Activated naive CD4-positive, alpha-beta T cell treated with anti-CD3 and anti-CD28 coated beads, Interleukin-2, amount 10 ng/mL, durations not matched to agents 7 days and 5 days (primary cell): Measurements from ENCODE around the gene XPNPEP2.

Experiments used
- CTCF ChIA-PET: fragments of 350-600 bp; sonication (Branson Sonifier 250); formaldehyde crosslinking; loops from one replicate; lab custom pipeline; 2021; ENCODE audit warnings: antibody characterized with exemption; lab: Charles Lee
- DNase-seq: peaks from one replicate; pipeline ENCODE4 v3.0.0-alpha.2; 2020
- H3K27ac Mint-ChIP-seq: one replicate; pipeline ENCODE4 v1.8.0; 2021; ENCODE audit warnings: mild to moderate bottlenecking, moderate library complexity, mixed read lengths
- H3K27me3 Mint-ChIP-seq: one replicate; pipeline ENCODE4 v1.8.0; 2021; ENCODE audit warnings: mild to moderate bottlenecking, mixed read lengths
- H3K36me3 Mint-ChIP-seq: one replicate; pipeline ENCODE4 v1.8.0; 2021; ENCODE audit warnings: mixed read lengths
- H3K4me1 Mint-ChIP-seq: one replicate; pipeline ENCODE4 v1.8.0; 2021; ENCODE audit warnings: mixed read lengths
- H3K4me3 Mint-ChIP-seq: one replicate; pipeline ENCODE4 v1.8.0; 2021; ENCODE audit warnings: mild to moderate bottlenecking, moderate library complexity, mixed read lengths
- H3K9me3 Mint-ChIP-seq: one replicate; pipeline ENCODE4 v1.8.0; 2021; ENCODE audit warnings: mixed read lengths

Gene XPNPEP2

GRCh38 chrX:129769467-129770154, 30.8 kb downstream of the XPNPEP2 start:
- Mint-ChIP-seq H3K27ac (peak overlapping the region; percentile 91), H3K36me3 (peaks cover 6% of the 10 kb centered on the region), H3K4me1 (peaks cover 77% of the 10 kb centered on the region), H3K27me3 (no peaks in the 10 kb centered on the region), H3K4me3 (peak overlapping the region; percentile 56), H3K9me3 (no peaks in the 10 kb centered on the region)
- peak; percentile 87 for DNase-seq
- CTCF ChIA-PET, result interaction anchor here (1.9 kb wide), 1 partner anchor 10 kb away, joined by 9 read pairs; no protein-coding TSS in a partner anchor

- Mint-ChIP-seq H3K9me3 (no peaks in the 10 kb centered on the region), H3K27me3 (no peaks in the 10 kb centered on the region), H3K27ac (peak overlapping the region; percentile 91), H3K4me1 (peaks cover 85% of the 10 kb centered on the region), H3K4me3 (peak overlapping the region; percentile 15), H3K36me3 (peaks cover 4% of the 10 kb centered on the region)
- CTCF ChIA-PET, result interaction anchor here (1.0 to 3.8 kb wide), 5 partner anchors 10 to 52 kb away, joined by 4 to 21 read pairs (median 7); no protein-coding TSS in a partner anchor
- DNase-seq, result peak; percentile 56
Observed at GRCh38 chrX:129771266-129771995, 32.7 kb downstream of the XPNPEP2 start.

- Mint-ChIP-seq H3K4me1 (peaks cover 87% of the 10 kb centered on the region), H3K27me3 (no peaks in the 10 kb centered on the region), H3K4me3 (no peak overlapping the region), H3K9me3 (no peaks in the 10 kb centered on the region), H3K27ac (peak overlapping the region; percentile 93), H3K36me3 (no peaks in the 10 kb centered on the region)
- DNase-seq, result peak; percentile 62
- CTCF ChIA-PET, result interaction anchor here (1.1 to 3.8 kb wide), 4 partner anchors 9 to 50 kb away, joined by 3 to 21 read pairs (median 10); no protein-coding TSS in a partner anchor
Observed at GRCh38 chrX:129772796-129773431, 34.1 kb downstream of the XPNPEP2 start.

GRCh38 chrX:129773649-129774458, 35.1 kb downstream of the XPNPEP2 start:
- peak overlapping the region; percentile 93 for H3K27ac Mint-ChIP-seq
- CTCF ChIA-PET, result interaction anchor here (2.6 to 3.8 kb wide), 2 partner anchors 8 to 15 kb away, joined by 12 to 21 read pairs; no protein-coding TSS in a partner anchor
- no peak overlapping the region for H3K4me3 Mint-ChIP-seq

GRCh38 chrX:129777218-129778030, 38.6 kb downstream of the XPNPEP2 start:
- DNase-seq, result peak; percentile 83
- Mint-ChIP-seq H3K27me3 (no peaks in the 10 kb centered on the region), H3K27ac (peak overlapping the region; percentile 94), H3K4me1 (peaks cover 71% of the 10 kb centered on the region), H3K36me3 (peaks cover 25% of the 10 kb centered on the region), H3K4me3 (peak overlapping the region; percentile 74), H3K9me3 (no peaks in the 10 kb centered on the region)
- CTCF ChIA-PET, result interaction anchor here (0.8 to 5.8 kb wide), 4 partner anchors 10 to 22 kb away, joined by 3 to 22 read pairs (median 3); no protein-coding TSS in a partner anchor

More at GRCh38 chrX:129773649-129774458, 35.1 kb downstream of the XPNPEP2 start:
- H3K36me3 Mint-ChIP-seq, result no peaks in the 10 kb centered on the region
- DNase-seq, result no peak
- peaks cover 87% of the 10 kb centered on the region for H3K4me1 Mint-ChIP-seq
- H3K27me3 Mint-ChIP-seq, result no peaks in the 10 kb centered on the region
- no peaks in the 10 kb centered on the region for H3K9me3 Mint-ChIP-seq

GRCh38 chrX:129779086-129779672, 40.4 kb downstream of the XPNPEP2 start:
- CTCF ChIA-PET, result interaction anchor here (0.7 to 6.1 kb wide), 4 partner anchors 11 to 25 kb away, joined by 3 to 39 read pairs (median 12); no protein-coding TSS in a partner anchor
- Mint-ChIP-seq H3K36me3 (peaks cover 43% of the 10 kb centered on the region), H3K27ac (peak overlapping the region; percentile 94), H3K4me1 (peaks cover 69% of the 10 kb centered on the region), H3K27me3 (no peaks in the 10 kb centered on the region), H3K9me3 (no peaks in the 10 kb centered on the region), H3K4me3 (peak overlapping the region; percentile 94)
- no peak for DNase-seq

GRCh38 chrX:129779747-129780146, 41.0 kb downstream of the XPNPEP2 start, which contains the start of gene SASH3:
Gene SASH3, plus strand, starts transcription at chrX:129779949. Its CDS starts 149 bp downstream, at chrX:129780098.
- Mint-ChIP-seq H3K4me1 (peaks cover 68% of the 10 kb centered on the region), H3K27ac (peak within 1 kb of the TSS; percentile 94), H3K36me3 (peaks cover 48% of the 10 kb centered on the region), H3K9me3 (no peaks in the 10 kb centered on the region), H3K27me3 (no peaks in the 10 kb centered on the region), H3K4me3 (peak within 1 kb of the TSS; percentile 94)
- CTCF ChIA-PET, result interaction anchor here (0.7 to 6.1 kb wide), 5 partner anchors 8 to 280 kb away, joined by 3 to 39 read pairs (median 21); no protein-coding TSS in a partner anchor
- DNase-seq, result peak; percentile 81

- H3K27ac Mint-ChIP-seq, result peak overlapping the region; percentile 94
- no peak for DNase-seq
- H3K4me1 Mint-ChIP-seq, result peaks cover 66% of the 10 kb centered on the region
- CTCF ChIA-PET, result interaction anchor here (0.9 to 6.1 kb wide), 5 partner anchors 9 to 280 kb away, joined by 3 to 39 read pairs (median 21); no protein-coding TSS in a partner anchor
- H3K4me3 Mint-ChIP-seq, result peak overlapping the region; percentile 94
- no peaks in the 10 kb centered on the region for H3K27me3 Mint-ChIP-seq
- no peaks in the 10 kb centered on the region for H3K9me3 Mint-ChIP-seq
- peaks cover 54% of the 10 kb centered on the region for H3K36me3 Mint-ChIP-seq
Observed at GRCh38 chrX:129780441-129781105, 41.8 kb downstream of the XPNPEP2 start.

- peak; percentile 89 for DNase-seq
- CTCF ChIA-PET, result interaction anchor here (0.8 to 6.1 kb wide), 7 partner anchors 9 to 141 kb away, joined by 3 to 39 read pairs (median 4); no protein-coding TSS in a partner anchor
- no peaks in the 10 kb centered on the region for H3K9me3 Mint-ChIP-seq
Observed at GRCh38 chrX:129781134-129781672, 42.4 kb downstream of the XPNPEP2 start.

GRCh38 chrX:129781680-129782495, 43.1 kb downstream of the XPNPEP2 start:
- Mint-ChIP-seq H3K36me3 (peaks cover 63% of the 10 kb centered on the region), H3K27me3 (no peaks in the 10 kb centered on the region), H3K4me3 (peak overlapping the region; percentile 94), H3K27ac (peak overlapping the region; percentile 94), H3K9me3 (no peaks in the 10 kb centered on the region), H3K4me1 (peaks cover 71% of the 10 kb centered on the region)
- CTCF ChIA-PET, result interaction anchor here (0.8 to 6.1 kb wide), 10 partner anchors 10 to 142 kb away, joined by 3 to 39 read pairs (median 5); no protein-coding TSS in a partner anchor
- no peak for DNase-seq

More at GRCh38 chrX:129781134-129781672, 42.4 kb downstream of the XPNPEP2 start:
- peak overlapping the region; percentile 94 for H3K4me3 Mint-ChIP-seq
- peak overlapping the region; percentile 94 for H3K27ac Mint-ChIP-seq
- H3K4me1 Mint-ChIP-seq, result peaks cover 72% of the 10 kb centered on the region
- H3K36me3 Mint-ChIP-seq, result peaks cover 59% of the 10 kb centered on the region
- no peaks in the 10 kb centered on the region for H3K27me3 Mint-ChIP-seq
